ENCODE results near the gene RAB6B. TPM values are rescaled to one million over a fixed set of nuclear protein-coding genes. Genes with fewer than 3 reads are reported as not detected.

Gene RAB6B
- total RNA-seq, 1 donor from 2014 or later, result 21.2 TPM

- Mint-ChIP-seq H3K4me3 (no peak overlapping the region), H3K9me3 (no peaks in the 10 kb centered on the region), H3K4me1 (ENCODE audit: unreplicated experiment) (no peaks in the 10 kb centered on the region), H3K36me3 (peaks cover 4% of the 10 kb centered on the region), H3K27me3 (no peaks in the 10 kb centered on the region), H3K27ac (no peak overlapping the region)
- DNase-seq (ENCODE audit: extremely low spot score, unreplicated experiment), result no peak
- TF ChIP-seq, protein P1, sequence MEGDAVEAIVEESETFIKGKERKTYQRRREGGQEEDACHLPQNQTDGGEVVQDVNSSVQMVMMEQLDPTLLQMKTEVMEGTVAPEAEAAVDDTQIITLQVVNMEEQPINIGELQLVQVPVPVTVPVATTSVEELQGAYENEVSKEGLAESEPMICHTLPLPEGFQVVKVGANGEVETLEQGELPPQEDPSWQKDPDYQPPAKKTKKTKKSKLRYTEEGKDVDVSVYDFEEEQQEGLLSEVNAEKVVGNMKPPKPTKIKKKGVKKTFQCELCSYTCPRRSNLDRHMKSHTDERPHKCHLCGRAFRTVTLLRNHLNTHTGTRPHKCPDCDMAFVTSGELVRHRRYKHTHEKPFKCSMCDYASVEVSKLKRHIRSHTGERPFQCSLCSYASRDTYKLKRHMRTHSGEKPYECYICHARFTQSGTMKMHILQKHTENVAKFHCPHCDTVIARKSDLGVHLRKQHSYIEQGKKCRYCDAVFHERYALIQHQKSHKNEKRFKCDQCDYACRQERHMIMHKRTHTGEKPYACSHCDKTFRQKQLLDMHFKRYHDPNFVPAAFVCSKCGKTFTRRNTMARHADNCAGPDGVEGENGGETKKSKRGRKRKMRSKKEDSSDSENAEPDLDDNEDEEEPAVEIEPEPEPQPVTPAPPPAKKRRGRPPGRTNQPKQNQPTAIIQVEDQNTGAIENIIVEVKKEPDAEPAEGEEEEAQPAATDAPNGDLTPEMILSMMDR (conservative IDR thresholded peaks at IDR 0.05), result no peak
Observed at GRCh38 chr3:133834621-133835417, 60.9 kb downstream of the RAB6B start.

- peaks cover 4% of the 10 kb centered on the region for H3K36me3 Mint-ChIP-seq
- H3K27me3 Mint-ChIP-seq, result no peaks in the 10 kb centered on the region
- no peaks in the 10 kb centered on the region for H3K9me3 Mint-ChIP-seq
- TF ChIP-seq, protein P1 (conservative IDR thresholded peaks at IDR 0.05), result no peak
- peak; percentile 24 for DNase-seq (ENCODE audit: extremely low spot score, unreplicated experiment)
- no peak overlapping the region for H3K4me3 Mint-ChIP-seq
- no peaks in the 10 kb centered on the region for H3K4me1 Mint-ChIP-seq (ENCODE audit: unreplicated experiment)
- H3K27ac Mint-ChIP-seq, result no peak overlapping the region
Observed at GRCh38 chr3:133833880-133834620, 61.6 kb downstream of the RAB6B start.

GRCh38 chr3:133833267-133833666 lies 62.4 kb downstream of the RAB6B start:
- Mint-ChIP-seq H3K27me3 (no peaks in the 10 kb centered on the region), H3K36me3 (peaks cover 4% of the 10 kb centered on the region), H3K9me3 (no peaks in the 10 kb centered on the region), H3K27ac (no peak overlapping the region), H3K4me1 (ENCODE audit: unreplicated experiment) (no peaks in the 10 kb centered on the region), H3K4me3 (no peak overlapping the region)
- TF ChIP-seq, protein P1 (conservative IDR thresholded peaks at IDR 0.05), result no peak
- DNase-seq (ENCODE audit: extremely low spot score, unreplicated experiment), result peak; percentile 55

DNA sequence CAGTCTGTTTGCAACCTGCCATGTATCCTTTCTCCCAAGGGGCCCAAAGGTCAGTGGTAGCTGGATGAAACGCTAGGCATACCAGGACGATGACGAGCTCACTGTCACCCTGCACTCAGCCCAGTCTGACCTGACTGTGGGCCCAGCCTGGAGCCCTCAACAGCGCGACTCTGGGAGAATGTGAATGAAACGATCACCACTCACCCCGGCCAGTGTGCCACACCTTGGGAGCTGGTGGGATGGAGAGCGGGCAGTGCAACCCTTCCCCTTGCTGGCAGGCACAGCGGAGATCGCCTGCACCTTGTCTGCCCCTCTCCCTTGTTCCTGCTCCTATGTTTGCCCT lies 62.9 kb downstream of the RAB6B start:
- Mint-ChIP-seq H3K9me3 (no peaks in the 10 kb centered on the region), H3K27ac (no peak overlapping the region), H3K4me3 (no peak overlapping the region), H3K27me3 (no peaks in the 10 kb centered on the region), H3K4me1 (ENCODE audit: unreplicated experiment) (no peaks in the 10 kb centered on the region), H3K36me3 (peaks cover 4% of the 10 kb centered on the region)
- TF ChIP-seq, protein P1 (conservative IDR thresholded peaks at IDR 0.05), result no peak
- DNase-seq (ENCODE audit: extremely low spot score, unreplicated experiment), result no peak

DNA sequence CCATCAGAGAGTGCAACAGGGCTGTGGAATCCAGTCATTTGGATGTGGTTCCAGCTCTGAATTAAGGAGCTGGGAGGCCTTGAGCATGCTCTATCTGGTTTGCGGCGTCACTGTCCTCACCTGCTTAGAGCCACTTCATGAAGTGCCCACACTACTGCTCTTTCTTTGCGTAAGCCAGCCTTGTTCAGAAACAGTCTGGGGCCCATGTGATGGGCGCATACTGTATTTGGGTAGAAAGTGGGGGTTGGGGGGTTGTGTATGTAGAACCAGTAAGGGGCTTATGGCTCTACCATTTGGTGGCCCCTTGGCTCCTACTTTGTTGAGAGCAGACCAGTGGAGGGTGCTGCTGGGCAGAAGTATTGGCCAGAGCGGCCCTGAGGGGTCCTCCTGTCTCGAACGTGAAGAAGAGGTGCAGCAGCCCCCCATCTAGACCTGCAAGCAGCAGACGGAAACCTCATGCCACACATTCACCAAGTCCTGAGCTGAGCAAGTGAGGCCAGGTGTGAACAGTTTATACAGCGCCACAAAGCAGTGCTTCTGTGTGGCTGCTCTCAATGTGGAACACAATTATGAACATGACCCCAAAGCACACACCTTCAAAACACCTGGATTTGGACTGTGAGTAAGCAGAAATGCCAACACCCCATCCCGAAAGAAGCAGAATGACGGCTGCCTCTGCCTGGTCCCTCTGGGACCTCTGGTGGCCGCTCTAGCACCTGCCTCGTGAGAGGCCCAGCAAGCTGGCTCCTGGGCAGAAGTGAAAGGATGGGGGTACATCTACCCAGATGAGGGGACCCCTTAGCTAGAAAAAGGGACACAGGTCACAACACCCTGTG lies 63.5 kb downstream of the RAB6B start:
- H3K27ac Mint-ChIP-seq, result no peak overlapping the region
- no peaks in the 10 kb centered on the region for H3K4me1 Mint-ChIP-seq (ENCODE audit: unreplicated experiment)
- no peak overlapping the region for H3K4me3 Mint-ChIP-seq
- peaks cover 4% of the 10 kb centered on the region for H3K36me3 Mint-ChIP-seq
- H3K9me3 Mint-ChIP-seq, result no peaks in the 10 kb centered on the region
- no peaks in the 10 kb centered on the region for H3K27me3 Mint-ChIP-seq
- DNase-seq (ENCODE audit: extremely low spot score, unreplicated experiment), result no peak
- TF ChIP-seq, protein P1 (conservative IDR thresholded peaks at IDR 0.05), result no peak
